Measurements from ENCODE around the gene DCAF8. TPM values are rescaled to one million over a fixed set of nuclear protein-coding genes. Genes with fewer than 3 reads are reported as not detected.

DCAF8 gene
- total RNA-seq, 1 donor from 2014 or later, result 88.4 TPM

DNA sequence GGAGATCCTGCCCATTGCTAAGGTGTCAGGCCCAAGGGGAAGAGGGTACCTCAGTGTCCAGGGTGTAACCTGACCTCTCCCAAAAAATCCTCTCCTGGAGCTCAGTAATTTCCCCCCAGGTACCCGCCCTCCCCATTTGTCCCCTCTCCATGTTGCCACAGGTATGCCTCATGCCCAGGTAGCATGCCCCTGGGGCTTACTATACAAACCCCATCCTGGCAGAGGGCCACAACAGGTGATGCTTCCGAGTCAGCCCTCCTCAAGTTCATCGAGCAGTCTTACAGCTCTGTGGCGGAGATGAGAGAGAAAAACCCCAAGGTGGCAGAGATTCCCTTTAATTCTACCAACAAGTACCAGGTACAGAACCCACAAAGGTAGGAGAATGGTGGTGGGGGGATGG lies 95.3 kb downstream of the DCAF8 start:
- H3K9me3 Mint-ChIP-seq (ENCODE audit: low read depth), result no peaks in the 10 kb centered on the region
- TF ChIP-seq, protein P1, sequence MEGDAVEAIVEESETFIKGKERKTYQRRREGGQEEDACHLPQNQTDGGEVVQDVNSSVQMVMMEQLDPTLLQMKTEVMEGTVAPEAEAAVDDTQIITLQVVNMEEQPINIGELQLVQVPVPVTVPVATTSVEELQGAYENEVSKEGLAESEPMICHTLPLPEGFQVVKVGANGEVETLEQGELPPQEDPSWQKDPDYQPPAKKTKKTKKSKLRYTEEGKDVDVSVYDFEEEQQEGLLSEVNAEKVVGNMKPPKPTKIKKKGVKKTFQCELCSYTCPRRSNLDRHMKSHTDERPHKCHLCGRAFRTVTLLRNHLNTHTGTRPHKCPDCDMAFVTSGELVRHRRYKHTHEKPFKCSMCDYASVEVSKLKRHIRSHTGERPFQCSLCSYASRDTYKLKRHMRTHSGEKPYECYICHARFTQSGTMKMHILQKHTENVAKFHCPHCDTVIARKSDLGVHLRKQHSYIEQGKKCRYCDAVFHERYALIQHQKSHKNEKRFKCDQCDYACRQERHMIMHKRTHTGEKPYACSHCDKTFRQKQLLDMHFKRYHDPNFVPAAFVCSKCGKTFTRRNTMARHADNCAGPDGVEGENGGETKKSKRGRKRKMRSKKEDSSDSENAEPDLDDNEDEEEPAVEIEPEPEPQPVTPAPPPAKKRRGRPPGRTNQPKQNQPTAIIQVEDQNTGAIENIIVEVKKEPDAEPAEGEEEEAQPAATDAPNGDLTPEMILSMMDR (IDR thresholded peaks at IDR 0.05), result no peak
- H3K27ac Mint-ChIP-seq (ENCODE audit: unreplicated experiment), result no peak overlapping the region

DNA sequence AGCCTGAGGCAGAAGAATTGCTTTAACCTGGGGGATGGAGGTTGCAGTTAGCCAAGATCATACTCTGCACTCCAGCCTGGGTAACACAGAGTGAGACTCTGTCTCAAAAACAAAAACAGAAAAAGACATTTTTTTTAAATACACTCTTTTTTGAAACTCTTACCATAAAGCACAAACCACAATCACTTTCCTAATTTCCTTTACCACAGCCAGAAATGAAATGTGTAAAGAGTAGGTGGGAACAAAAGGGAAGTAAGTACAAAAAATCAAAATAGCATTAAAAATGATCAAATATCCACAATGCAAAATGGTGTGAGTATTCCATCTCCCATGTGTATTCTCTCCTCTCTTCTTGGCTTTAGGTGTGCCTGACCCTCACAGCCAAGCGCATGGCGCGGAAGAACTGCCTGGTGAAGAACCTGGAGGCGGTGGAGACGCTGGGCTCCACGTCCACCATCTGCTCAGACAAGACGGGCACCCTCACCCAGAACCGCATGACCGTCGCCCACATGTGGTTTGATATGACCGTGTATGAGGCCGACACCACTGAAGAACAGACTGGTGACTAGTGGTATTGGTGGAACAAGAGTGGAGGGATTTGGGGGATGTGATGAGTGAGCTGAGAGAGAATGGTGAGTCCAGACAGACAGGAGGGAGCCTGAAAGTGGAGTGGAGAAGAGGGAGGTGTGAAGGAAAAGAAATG lies 96.0 kb downstream of the DCAF8 start:
- no peak overlapping the region for H3K4me3 Mint-ChIP-seq (ENCODE audit: unreplicated experiment)
- peaks cover 5% of the 10 kb centered on the region for H3K27me3 Mint-ChIP-seq (ENCODE audit: low read depth)
- H3K9me3 Mint-ChIP-seq (ENCODE audit: low read depth), result no peaks in the 10 kb centered on the region
- TF ChIP-seq, protein P1 (IDR thresholded peaks at IDR 0.05), result no peak
- DNase-seq (ENCODE audit: low spot score), result no peak
- peaks cover 21% of the 10 kb centered on the region for H3K4me1 Mint-ChIP-seq (ENCODE audit: low read depth)
- no peak overlapping the region for H3K27ac Mint-ChIP-seq (ENCODE audit: unreplicated experiment)
- no peaks in the 10 kb centered on the region for H3K36me3 Mint-ChIP-seq (ENCODE audit: low read depth)

More for the DNA sequence above, 95.3 kb downstream of the DCAF8 start:
- peaks cover 27% of the 10 kb centered on the region for H3K4me1 Mint-ChIP-seq (ENCODE audit: low read depth)
- peaks cover 6% of the 10 kb centered on the region for H3K27me3 Mint-ChIP-seq (ENCODE audit: low read depth)
- no peak for DNase-seq (ENCODE audit: low spot score)
- H3K36me3 Mint-ChIP-seq (ENCODE audit: low read depth), result no peaks in the 10 kb centered on the region
- no peak overlapping the region for H3K4me3 Mint-ChIP-seq (ENCODE audit: unreplicated experiment)

Other genes starting within 250 kb of the DCAF8 start
- gene PIGM, start 230.6 kb downstream of the DCAF8 start, total RNA-seq, result 5.7 to 6.9 TPM (median 6.5 TPM) in 3 replicates
- gene KCNJ10, start 192.4 kb downstream of the DCAF8 start, total RNA-seq, result not detected in 3 replicates
- gene KCNJ9, start 181.0 kb downstream of the DCAF8 start, total RNA-seq, result not detected in 3 replicates
- gene IGSF8, start 163.9 kb downstream of the DCAF8 start, total RNA-seq, result 19.5 to 27.3 TPM (median 25.3 TPM) in 3 replicates
- gene ATP1A2, start 146.8 kb downstream of the DCAF8 start, total RNA-seq, result 1.3 to 3.9 TPM (median 2.9 TPM) in 3 replicates
- gene ATP1A4, start 110.9 kb downstream of the DCAF8 start, total RNA-seq, result not detected in 3 replicates
- gene CASQ1, start 72.0 kb downstream of the DCAF8 start, total RNA-seq, result 0.23 to 0.25 TPM in 2 of 3 replicates, not detected in the other
- 166 to 335 TPM (median 325 TPM) in 3 replicates for gene PEA15, start 57.2 kb downstream of the DCAF8 start, total RNA-seq
- 40.9 to 52.9 TPM (median 43.8 TPM) in 3 replicates for gene PEX19, start 22.6 kb upstream of the DCAF8 start, total RNA-seq
- gene COPA, start 80.7 kb upstream of the DCAF8 start, total RNA-seq, result 223 to 284 TPM (median 239 TPM) in 3 replicates
- gene NCSTN, start 80.8 kb upstream of the DCAF8 start, total RNA-seq, result 94.6 to 112 TPM (median 107 TPM) in 3 replicates
- gene NHLH1, start 104.5 kb upstream of the DCAF8 start, total RNA-seq, result 0.17 to 0.18 TPM in 2 of 3 replicates, not detected in the other
- gene VANGL2, start 138.0 kb upstream of the DCAF8 start, total RNA-seq, result 8.0 to 12.0 TPM (median 11.3 TPM) in 3 replicates